ENCODE data around the gene AMELX.

AMELX gene

GRCh38 chrX:11309220-11309619 lies 16.0 kb downstream of the AMELX start:
- Histone ChIP-seq H3K9me3 (replicated peaks in 1 of 2; ENCODE audit: control insufficient read depth in 2 of 2, insufficient read depth in 1 of 2, low read depth in 1 of 2, low read length in 2 of 2) (no peaks in the 10 kb centered on the region), H3K4me1 (ENCODE audit: control insufficient read depth in 2 of 2, insufficient read depth in 1 of 2, low read depth in 1 of 2, low read length in 2 of 2) (no peaks in the 10 kb centered on the region), H2BK15ac (ENCODE audit: low read length) (no peak overlapping the region), H3K4me2 (ENCODE audit: insufficient read depth, low read length, poor library complexity, severe bottlenecking) (no peak overlapping the region), H3K36me3 (replicated peaks in 1 of 2; ENCODE audit: control insufficient read depth in 2 of 2, insufficient read depth in 2 of 2, low read length in 2 of 2) (no peaks in the 10 kb centered on the region), H2BK12ac (ENCODE audit: low read length) (no peak overlapping the region), H3K79me1 (ENCODE audit: low read depth, low read length) (no peaks in the 10 kb centered on the region), H2AK5ac (ENCODE audit: low read depth, low read length) (no peak overlapping the region), H4K91ac (ENCODE audit: low read depth, low read length, poor library complexity) (no peak overlapping the region), H4K8ac (ENCODE audit: low read depth, low read length) (no peak overlapping the region), H2BK120ac (ENCODE audit: low read depth, low read length) (no peak overlapping the region), H3K27ac (replicated peaks; ENCODE audit: low read length) (no peak overlapping the region), H3K4ac (ENCODE audit: low read length) (no peak overlapping the region), H2BK5ac (ENCODE audit: low read length) (no peak overlapping the region), H3K14ac (ENCODE audit: low read length) (no peak overlapping the region), H3K27me3 (ENCODE audit: control insufficient read depth in 3 of 3, insufficient read depth in 3 of 3, low read depth in 1 of 3, low read length in 3 of 3) (no peaks in the 10 kb centered on the region), H3K4me3 (ENCODE audit: low read length in 2 of 2) (no peak overlapping the region), H3K9ac (ENCODE audit: low read depth, low read length, poor library complexity) (no peak overlapping the region), H2AFZ (ENCODE audit: low read length) (no peak overlapping the region), H3K18ac (ENCODE audit: low read length) (no peak overlapping the region), H3K23ac (ENCODE audit: low read depth, low read length, poor library complexity) (no peak overlapping the region)
- WGBS, 2 donors (ENCODE audit: extremely low coverage in 2 of 2, insufficient read length in 2 of 2, insufficient replicate concordance in 1 of 2) = no CpG with 5 or more reads among the region's 5 CpGs
- no peak for DNase-seq (ENCODE audit: low spot score)

- H3K23ac ChIP-seq (ENCODE audit: low read depth, low read length, poor library complexity) = no peak overlapping the region
- no peak overlapping the region for H3K18ac ChIP-seq (ENCODE audit: low read length)
- no peak overlapping the region for H4K91ac ChIP-seq (ENCODE audit: low read depth, low read length, poor library complexity)
- no peak overlapping the region for H3K4me2 ChIP-seq (ENCODE audit: insufficient read depth, low read length, poor library complexity, severe bottlenecking)
- H3K9ac ChIP-seq (ENCODE audit: low read depth, low read length, poor library complexity) = no peak overlapping the region
- H2BK12ac ChIP-seq (ENCODE audit: low read length) = no peak overlapping the region
- no peak overlapping the region for H3K14ac ChIP-seq (ENCODE audit: low read length)
- no peak overlapping the region for H3K27ac ChIP-seq (replicated peaks; ENCODE audit: low read length)
- H3K36me3 ChIP-seq (replicated peaks in 1 of 2; ENCODE audit: control insufficient read depth in 2 of 2, insufficient read depth in 2 of 2, low read length in 2 of 2) = no peaks in the 10 kb centered on the region
- no peaks in the 10 kb centered on the region for H3K79me1 ChIP-seq (ENCODE audit: low read depth, low read length)
- no peak overlapping the region for H2BK5ac ChIP-seq (ENCODE audit: low read length)
- H3K4me1 ChIP-seq (ENCODE audit: control insufficient read depth in 2 of 2, insufficient read depth in 1 of 2, low read depth in 1 of 2, low read length in 2 of 2) = no peaks in the 10 kb centered on the region
- WGBS, 2 donors (ENCODE audit: extremely low coverage in 2 of 2, insufficient read length in 2 of 2, insufficient replicate concordance in 1 of 2) = no CpG with 5 or more reads among the region's 7 CpGs
- H3K4me3 ChIP-seq (ENCODE audit: low read length in 2 of 2) = no peak overlapping the region
- H3K4ac ChIP-seq (ENCODE audit: low read length) = no peak overlapping the region
- no peak overlapping the region for H2AK5ac ChIP-seq (ENCODE audit: low read depth, low read length)
- H4K8ac ChIP-seq (ENCODE audit: low read depth, low read length) = no peak overlapping the region
- H2BK15ac ChIP-seq (ENCODE audit: low read length) = no peak overlapping the region
- DNase-seq (ENCODE audit: low spot score) = no peak
- H3K9me3 ChIP-seq (replicated peaks in 1 of 2; ENCODE audit: control insufficient read depth in 2 of 2, insufficient read depth in 1 of 2, low read depth in 1 of 2, low read length in 2 of 2) = no peaks in the 10 kb centered on the region
- H2AFZ ChIP-seq (ENCODE audit: low read length) = no peak overlapping the region
- no peaks in the 10 kb centered on the region for H3K27me3 ChIP-seq (ENCODE audit: control insufficient read depth in 3 of 3, insufficient read depth in 3 of 3, low read depth in 1 of 3, low read length in 3 of 3)
- H2BK120ac ChIP-seq (ENCODE audit: low read depth, low read length) = no peak overlapping the region
These were observed 18.5 kb downstream of the AMELX start for GRCh38 chrX:11311706-11312105.

GRCh38 chrX:11319806-11320520 lies 26.8 kb downstream of the AMELX start:
- no peak overlapping the region for H3K4ac ChIP-seq (ENCODE audit: low read length)
- no peak overlapping the region for H3K14ac ChIP-seq (ENCODE audit: low read length)
- H3K9me3 ChIP-seq (replicated peaks in 1 of 2; ENCODE audit: control insufficient read depth in 2 of 2, insufficient read depth in 1 of 2, low read depth in 1 of 2, low read length in 2 of 2) = peaks cover 0 to 3% of the 10 kb centered on the region in 2 donors

GRCh38 chrX:11321986-11322385 lies 28.8 kb downstream of the AMELX start:
- no peak for DNase-seq (ENCODE audit: low spot score)
- H3K79me1 ChIP-seq (ENCODE audit: low read depth, low read length) = no peaks in the 10 kb centered on the region
- H3K27ac ChIP-seq (replicated peaks; ENCODE audit: low read length) = no peak overlapping the region
- peaks cover 0 to 3% of the 10 kb centered on the region in 2 donors for H3K9me3 ChIP-seq (replicated peaks in 1 of 2; ENCODE audit: control insufficient read depth in 2 of 2, insufficient read depth in 1 of 2, low read depth in 1 of 2, low read length in 2 of 2)
- H4K91ac ChIP-seq (ENCODE audit: low read depth, low read length, poor library complexity) = no peak overlapping the region
- no peak overlapping the region for H4K8ac ChIP-seq (ENCODE audit: low read depth, low read length)
- no peak overlapping the region for H3K14ac ChIP-seq (ENCODE audit: low read length)
- no peak overlapping the region for H3K9ac ChIP-seq (ENCODE audit: low read depth, low read length, poor library complexity)
- no peak overlapping the region for H2BK5ac ChIP-seq (ENCODE audit: low read length)
- no peak overlapping the region for H3K23ac ChIP-seq (ENCODE audit: low read depth, low read length, poor library complexity)
- no peaks in the 10 kb centered on the region for H3K36me3 ChIP-seq (replicated peaks in 1 of 2; ENCODE audit: control insufficient read depth in 2 of 2, insufficient read depth in 2 of 2, low read length in 2 of 2)
- no peak overlapping the region for H2BK120ac ChIP-seq (ENCODE audit: low read depth, low read length)
- peaks cover 0 to 2% (median 0%) of the 10 kb centered on the region in 3 experiments for H3K27me3 ChIP-seq (ENCODE audit: control insufficient read depth in 3 of 3, insufficient read depth in 3 of 3, low read depth in 1 of 3, low read length in 3 of 3)
- no peak overlapping the region for H3K18ac ChIP-seq (ENCODE audit: low read length)
- H3K4me2 ChIP-seq (ENCODE audit: insufficient read depth, low read length, poor library complexity, severe bottlenecking) = no peak overlapping the region
- H3K4me1 ChIP-seq (ENCODE audit: control insufficient read depth in 2 of 2, insufficient read depth in 1 of 2, low read depth in 1 of 2, low read length in 2 of 2) = no peaks in the 10 kb centered on the region
- no CpG with 5 or more reads among the region's 2 CpGs for WGBS, 2 donors (ENCODE audit: extremely low coverage in 2 of 2, insufficient read length in 2 of 2, insufficient replicate concordance in 1 of 2)
- no peak overlapping the region for H3K4ac ChIP-seq (ENCODE audit: low read length)
- H2BK12ac ChIP-seq (ENCODE audit: low read length) = no peak overlapping the region
- no peak overlapping the region for H2AK5ac ChIP-seq (ENCODE audit: low read depth, low read length)
- no peak overlapping the region for H2BK15ac ChIP-seq (ENCODE audit: low read length)
- no peak overlapping the region for H3K4me3 ChIP-seq (ENCODE audit: low read length in 2 of 2)
- no peak overlapping the region for H2AFZ ChIP-seq (ENCODE audit: low read length)

More at GRCh38 chrX:11319806-11320520, 26.8 kb downstream of the AMELX start:
- H2BK5ac ChIP-seq (ENCODE audit: low read length) = no peak overlapping the region
- H2AFZ ChIP-seq (ENCODE audit: low read length) = no peak overlapping the region
- no peak overlapping the region for H4K91ac ChIP-seq (ENCODE audit: low read depth, low read length, poor library complexity)
- H3K18ac ChIP-seq (ENCODE audit: low read length) = no peak overlapping the region
- H4K8ac ChIP-seq (ENCODE audit: low read depth, low read length) = no peak overlapping the region
- H2BK120ac ChIP-seq (ENCODE audit: low read depth, low read length) = no peak overlapping the region
- no CpG with 5 or more reads among the region's 7 CpGs for WGBS, 2 donors (ENCODE audit: extremely low coverage in 2 of 2, insufficient read length in 2 of 2, insufficient replicate concordance in 1 of 2)
- no peaks in the 10 kb centered on the region for H3K79me1 ChIP-seq (ENCODE audit: low read depth, low read length)
- no peak overlapping the region for H3K9ac ChIP-seq (ENCODE audit: low read depth, low read length, poor library complexity)
- H3K27me3 ChIP-seq (ENCODE audit: control insufficient read depth in 3 of 3, insufficient read depth in 3 of 3, low read depth in 1 of 3, low read length in 3 of 3) = peaks cover 0 to 2% (median 0%) of the 10 kb centered on the region in 3 experiments
- H3K36me3 ChIP-seq (replicated peaks in 1 of 2; ENCODE audit: control insufficient read depth in 2 of 2, insufficient read depth in 2 of 2, low read length in 2 of 2) = no peaks in the 10 kb centered on the region
- H2AK5ac ChIP-seq (ENCODE audit: low read depth, low read length) = no peak overlapping the region
- DNase-seq (ENCODE audit: low spot score) = no peak
- no peak overlapping the region for H3K4me2 ChIP-seq (ENCODE audit: insufficient read depth, low read length, poor library complexity, severe bottlenecking)
- no peak overlapping the region for H2BK12ac ChIP-seq (ENCODE audit: low read length)
- H3K4me3 ChIP-seq (ENCODE audit: low read length in 2 of 2) = no peak overlapping the region
- H2BK15ac ChIP-seq (ENCODE audit: low read length) = no peak overlapping the region
- no peak overlapping the region for H3K27ac ChIP-seq (replicated peaks; ENCODE audit: low read length)
- H3K4me1 ChIP-seq (ENCODE audit: control insufficient read depth in 2 of 2, insufficient read depth in 1 of 2, low read depth in 1 of 2, low read length in 2 of 2) = no peaks in the 10 kb centered on the region
- no peak overlapping the region for H3K23ac ChIP-seq (ENCODE audit: low read depth, low read length, poor library complexity)
